Neural cell (in vitro differentiated cells): ENCODE results near the gene TULP4. TPM values are rescaled to one million over a fixed set of nuclear protein-coding genes. Genes with fewer than 3 reads are reported as not detected.

Experiments
- H2AFZ ChIP-seq: fragments of 200-600, 300-800 bp; sonication (generic), shearing (Covaris generic); 2 replicates; pipeline ENCODE4 v1.6.0; 2014; ENCODE audit warnings: low read depth, mild to moderate bottlenecking, antibody characterized with exemption, low read length, moderate library complexity
- H3F3A ChIP-seq: fragments of 200-600 bp; shearing (Covaris generic); 2 replicates; pipeline ENCODE4 v1.6.1; 2016; ENCODE audit warnings: mild to moderate bottlenecking, moderate library complexity, mixed read lengths, antibody characterized with exemption, low read length; ENCODE audit not compliant: insufficient read depth, poor library complexity, severe bottlenecking
- H3K27ac ChIP-seq: fragments of 200-600, 300-800 bp; sonication (generic), shearing (Covaris generic); 2 replicates; pipeline ENCODE4 v1.5.1; 2014; ENCODE audit warnings: mild to moderate bottlenecking, low read length, moderate library complexity
- H3K27me3 ChIP-seq: fragments of 300-800, 200-600 bp; sonication (generic), shearing (Covaris generic); 2 replicates; pipeline ENCODE4 v1.6.0; 2014; ENCODE audit warnings: mild to moderate bottlenecking, low read depth, low read length, moderate library complexity; ENCODE audit not compliant: insufficient read depth
- H3K36me3 ChIP-seq: fragments of 300-800, 200-600 bp; sonication (generic), shearing (Covaris generic); 2 replicates; pipeline ENCODE4 v1.5.1; 2014; ENCODE audit warnings: mild to moderate bottlenecking, antibody characterized with exemption, low read length, moderate library complexity; ENCODE audit not compliant: insufficient read depth
- H3K4me2 ChIP-seq: fragments of 300-800, 200-600 bp; sonication (generic), shearing (Covaris generic); 2 replicates; pipeline ENCODE4 v1.6.0; 2014; ENCODE audit warnings: mild to moderate bottlenecking, low read length
- H3K4me3 ChIP-seq: fragments of 300-800, 200-600 bp; sonication (generic), shearing (Covaris generic); 2 replicates; pipeline ENCODE4 v1.5.1; 2014; ENCODE audit warnings: mild to moderate bottlenecking, low read length, moderate library complexity
- H3K79me2 ChIP-seq: fragments of 200-600 bp; shearing (Covaris generic); replicated peaks from 2 replicates; pipeline ENCODE4 v1.6.0; 2014; ENCODE audit warnings: mild to moderate bottlenecking, low read length, moderate library complexity; ENCODE audit not compliant: insufficient read depth
- H3K9ac ChIP-seq: fragments of 300-800, 200-600 bp; sonication (generic), shearing (Covaris generic); 2 replicates; pipeline ENCODE4 v1.6.1; 2016; ENCODE audit warnings: mild to moderate bottlenecking, low read length, mixed read lengths
- H3K9me2 ChIP-seq: fragments of 200-600 bp; shearing (Covaris generic); 2 replicates; pipeline ENCODE4 v1.6.1; 2016; ENCODE audit warnings: mild to moderate bottlenecking, low read length, mixed read lengths; ENCODE audit not compliant: insufficient read depth
- H3K9me3 ChIP-seq: fragments of 200-600, 300-800 bp; sonication (generic), shearing (Covaris generic); 2 replicates; pipeline ENCODE4 v1.6.1; 2016; ENCODE audit warnings: mild to moderate bottlenecking, mixed run types, low read length, moderate library complexity, mixed read lengths
- H4K20me1 ChIP-seq: fragments of 200-600 bp; shearing (Covaris generic); 2 replicates; pipeline ENCODE4 v1.6.1; 2016; ENCODE audit warnings: mild to moderate bottlenecking, mixed run types; ENCODE audit not compliant: insufficient read depth
- EP300 ChIP-seq: fragments of 450-650 bp; conservative IDR thresholded peaks from 2 replicates; pipeline ENCODE4 v1.6.1; 2014; ENCODE audit warnings: antibody characterized with exemption, mild to moderate bottlenecking, moderate library complexity; ENCODE audit not compliant: poor library complexity, severe bottlenecking
- EZH2 ChIP-seq: fragments of 200-600, 300-800 bp; shearing (Covaris generic), sonication (generic); IDR thresholded peaks from 2 replicates; pipeline ENCODE4 v1.6.1; 2014; ENCODE audit warnings: antibody characterized with exemption, low read length, borderline replicate concordance, mild to moderate bottlenecking; ENCODE audit not compliant: insufficient read depth, poor library complexity, severe bottlenecking
- MXI1 ChIP-seq: fragments of 450-650 bp; conservative IDR thresholded peaks from 2 replicates; pipeline ENCODE4 v1.6.1; 2014; ENCODE audit warnings: antibody characterized with exemption, mild to moderate bottlenecking; ENCODE audit not compliant: poor library complexity, severe bottlenecking
- POLR2AphosphoS5 ChIP-seq: IDR thresholded peaks from 2 replicates; pipeline ENCODE4 v1.6.1; 2012
- RAD21 ChIP-seq: fragments of 450-650 bp; conservative IDR thresholded peaks from 2 replicates; pipeline ENCODE4 v1.6.1; 2014; ENCODE audit warnings: antibody characterized with exemption, mild to moderate bottlenecking, moderate library complexity
- SMC3 ChIP-seq: fragments of 450-650 bp; conservative IDR thresholded peaks from 2 replicates; pipeline ENCODE4 v1.6.1; 2014; ENCODE audit warnings: antibody characterized with exemption, mild to moderate bottlenecking, moderate library complexity; ENCODE audit not compliant: poor library complexity
- TAF1 ChIP-seq: IDR thresholded peaks from 2 replicates; pipeline ENCODE4 v1.6.1; 2012; ENCODE audit warnings: low read depth
- polyA plus RNA-seq: library from polyadenylated mRNA; depleted of rRNA; stranded (reverse); fragments of >200 nt; gene quantifications from 2 replicates; pipeline ENCODE4 v1.2.3, GENCODE V29; 2014
- TF ChIP-seq, protein P1 (sequence below): IDR thresholded peaks from 2 replicates; pipeline ENCODE4 v1.6.1; 2012; ENCODE audit warnings: borderline replicate concordance
- TF ChIP-seq, protein P2 (sequence below): fragments of 450-650 bp; IDR thresholded peaks from 2 replicates; pipeline ENCODE4 v1.5.1; 2014; ENCODE audit warnings: antibody characterized with exemption, mild to moderate bottlenecking, moderate library complexity; ENCODE audit not compliant: poor library complexity, severe bottlenecking

TULP4 gene
- polyA plus RNA-seq, 1 donor from 2014 or later: 30.6 TPM

DNA sequence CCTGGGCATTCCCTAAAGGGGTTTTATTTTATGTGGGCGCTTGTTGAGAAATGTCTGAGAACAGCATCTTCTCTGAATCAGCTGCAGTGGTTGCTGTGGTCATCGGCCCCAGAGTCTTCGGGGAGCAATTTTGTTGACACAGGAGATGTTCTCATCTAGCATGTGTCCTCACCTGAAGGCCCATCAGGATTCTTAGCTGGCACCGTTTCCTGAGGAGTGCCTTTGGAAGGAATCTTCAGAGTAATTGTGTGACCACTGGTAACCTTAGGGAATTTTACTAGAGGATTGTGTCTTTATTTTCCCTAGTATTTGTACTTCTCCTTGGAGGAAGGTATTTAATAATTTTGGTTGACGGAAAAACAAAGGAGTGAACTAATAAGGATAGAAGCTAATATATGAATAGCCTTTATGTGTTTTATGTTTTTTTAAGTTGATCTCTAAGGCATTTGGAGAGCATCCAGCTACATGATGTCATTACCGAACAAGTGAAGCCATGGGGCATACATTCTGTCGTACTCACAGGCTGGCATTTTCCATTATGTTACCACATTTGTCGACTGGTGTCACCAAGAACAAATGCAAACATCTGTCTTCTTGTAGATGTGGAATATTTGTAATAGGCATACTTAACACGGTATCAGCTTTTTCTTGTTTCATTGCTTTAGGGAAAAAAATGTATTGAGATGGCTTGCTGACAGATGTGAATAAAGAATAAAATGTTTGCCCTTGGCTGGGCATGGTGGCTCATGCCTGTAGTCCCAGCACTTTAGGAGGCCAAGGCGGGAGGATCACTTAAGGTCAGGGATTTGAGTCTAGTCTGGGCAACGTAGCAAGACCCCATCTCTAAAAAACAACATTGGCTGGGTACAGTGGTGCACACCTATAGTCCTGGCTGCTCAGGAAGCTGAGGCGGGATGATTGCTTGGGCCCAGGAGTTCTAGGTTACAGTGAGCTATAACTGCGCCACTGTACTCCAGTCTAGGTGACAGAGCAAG, 41.9 kb downstream of the TULP4 start:
- Histone ChIP-seq H3K4me2 (no peak overlapping the region), H2AFZ (no peak overlapping the region), H3K9me3 (no peaks in the 10 kb centered on the region), H3K9ac (no peak overlapping the region), H3K27me3 (no peaks in the 10 kb centered on the region), H4K20me1 (no peaks in the 10 kb centered on the region), H3K36me3 (peaks cover 4% of the 10 kb centered on the region), H3K9me2 (no peaks in the 10 kb centered on the region), H3F3A (no peaks in the 10 kb centered on the region), H3K27ac (no peak overlapping the region), H3K79me2 (peaks cover 33% of the 10 kb centered on the region), H3K4me3 (no peak overlapping the region)
- TF ChIP-seq EP300: no peak
- no peak for TF ChIP-seq TAF1
- TF ChIP-seq, protein P1, sequence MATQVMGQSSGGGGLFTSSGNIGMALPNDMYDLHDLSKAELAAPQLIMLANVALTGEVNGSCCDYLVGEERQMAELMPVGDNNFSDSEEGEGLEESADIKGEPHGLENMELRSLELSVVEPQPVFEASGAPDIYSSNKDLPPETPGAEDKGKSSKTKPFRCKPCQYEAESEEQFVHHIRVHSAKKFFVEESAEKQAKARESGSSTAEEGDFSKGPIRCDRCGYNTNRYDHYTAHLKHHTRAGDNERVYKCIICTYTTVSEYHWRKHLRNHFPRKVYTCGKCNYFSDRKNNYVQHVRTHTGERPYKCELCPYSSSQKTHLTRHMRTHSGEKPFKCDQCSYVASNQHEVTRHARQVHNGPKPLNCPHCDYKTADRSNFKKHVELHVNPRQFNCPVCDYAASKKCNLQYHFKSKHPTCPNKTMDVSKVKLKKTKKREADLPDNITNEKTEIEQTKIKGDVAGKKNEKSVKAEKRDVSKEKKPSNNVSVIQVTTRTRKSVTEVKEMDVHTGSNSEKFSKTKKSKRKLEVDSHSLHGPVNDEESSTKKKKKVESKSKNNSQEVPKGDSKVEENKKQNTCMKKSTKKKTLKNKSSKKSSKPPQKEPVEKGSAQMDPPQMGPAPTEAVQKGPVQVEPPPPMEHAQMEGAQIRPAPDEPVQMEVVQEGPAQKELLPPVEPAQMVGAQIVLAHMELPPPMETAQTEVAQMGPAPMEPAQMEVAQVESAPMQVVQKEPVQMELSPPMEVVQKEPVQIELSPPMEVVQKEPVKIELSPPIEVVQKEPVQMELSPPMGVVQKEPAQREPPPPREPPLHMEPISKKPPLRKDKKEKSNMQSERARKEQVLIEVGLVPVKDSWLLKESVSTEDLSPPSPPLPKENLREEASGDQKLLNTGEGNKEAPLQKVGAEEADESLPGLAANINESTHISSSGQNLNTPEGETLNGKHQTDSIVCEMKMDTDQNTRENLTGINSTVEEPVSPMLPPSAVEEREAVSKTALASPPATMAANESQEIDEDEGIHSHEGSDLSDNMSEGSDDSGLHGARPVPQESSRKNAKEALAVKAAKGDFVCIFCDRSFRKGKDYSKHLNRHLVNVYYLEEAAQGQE: no peak
- no peak for TF ChIP-seq SMC3
- TF ChIP-seq MXI1: no peak
- no peak for TF ChIP-seq POLR2AphosphoS5
- no peak for TF ChIP-seq EZH2
- TF ChIP-seq RAD21: no peak
- TF ChIP-seq, protein P2, sequence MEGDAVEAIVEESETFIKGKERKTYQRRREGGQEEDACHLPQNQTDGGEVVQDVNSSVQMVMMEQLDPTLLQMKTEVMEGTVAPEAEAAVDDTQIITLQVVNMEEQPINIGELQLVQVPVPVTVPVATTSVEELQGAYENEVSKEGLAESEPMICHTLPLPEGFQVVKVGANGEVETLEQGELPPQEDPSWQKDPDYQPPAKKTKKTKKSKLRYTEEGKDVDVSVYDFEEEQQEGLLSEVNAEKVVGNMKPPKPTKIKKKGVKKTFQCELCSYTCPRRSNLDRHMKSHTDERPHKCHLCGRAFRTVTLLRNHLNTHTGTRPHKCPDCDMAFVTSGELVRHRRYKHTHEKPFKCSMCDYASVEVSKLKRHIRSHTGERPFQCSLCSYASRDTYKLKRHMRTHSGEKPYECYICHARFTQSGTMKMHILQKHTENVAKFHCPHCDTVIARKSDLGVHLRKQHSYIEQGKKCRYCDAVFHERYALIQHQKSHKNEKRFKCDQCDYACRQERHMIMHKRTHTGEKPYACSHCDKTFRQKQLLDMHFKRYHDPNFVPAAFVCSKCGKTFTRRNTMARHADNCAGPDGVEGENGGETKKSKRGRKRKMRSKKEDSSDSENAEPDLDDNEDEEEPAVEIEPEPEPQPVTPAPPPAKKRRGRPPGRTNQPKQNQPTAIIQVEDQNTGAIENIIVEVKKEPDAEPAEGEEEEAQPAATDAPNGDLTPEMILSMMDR: no peak

DNA sequence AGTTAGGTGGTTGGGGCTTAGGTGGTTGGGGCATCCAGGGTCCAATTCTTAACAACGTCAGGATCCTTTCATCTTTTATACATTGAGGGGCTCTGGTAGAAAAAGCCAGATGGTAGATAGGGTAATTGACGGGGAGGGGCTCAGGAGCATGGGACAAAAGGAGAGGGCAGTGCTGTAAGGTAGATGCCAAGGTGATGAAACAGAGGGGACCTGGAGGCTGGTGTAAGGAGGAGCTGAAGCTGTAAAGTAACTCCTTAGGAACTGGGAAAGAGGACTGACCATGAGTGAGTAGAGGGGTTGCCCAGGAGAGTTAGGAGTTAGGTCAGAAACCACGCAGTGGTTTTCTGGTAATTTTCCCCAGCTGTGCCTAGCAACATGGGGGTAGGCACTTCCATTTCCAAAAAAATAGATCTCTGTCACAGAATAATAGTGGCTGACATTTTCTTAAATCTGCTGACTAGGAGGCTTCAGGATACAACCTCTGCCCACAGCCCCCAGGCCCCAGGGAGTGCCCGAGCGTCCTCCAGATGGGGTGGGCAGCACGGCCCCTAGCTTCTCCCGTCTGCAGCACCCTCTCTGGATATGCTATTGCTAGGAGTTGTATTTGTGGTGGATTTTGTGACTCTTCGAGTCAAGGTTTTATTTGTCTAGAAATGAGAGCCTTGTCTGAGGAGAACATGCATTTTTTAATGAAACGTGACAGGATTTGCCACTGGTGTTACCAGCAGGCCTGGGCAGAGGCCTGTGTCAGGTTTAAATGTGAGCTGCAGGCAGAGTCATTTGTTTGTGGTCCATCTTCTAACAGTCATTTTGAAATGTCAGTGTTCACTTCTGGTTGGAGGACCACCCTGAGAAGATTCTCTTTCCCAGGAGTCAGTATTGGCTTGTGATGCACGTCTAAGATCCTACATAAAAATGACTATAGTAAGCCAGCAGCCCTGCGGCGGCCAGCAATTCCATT, 44.6 kb downstream of the TULP4 start:
- Histone ChIP-seq H3K9me3 (no peaks in the 10 kb centered on the region), H3K4me2 (no peak overlapping the region), H3F3A (no peaks in the 10 kb centered on the region), H3K27ac (no peak overlapping the region), H3K9me2 (no peaks in the 10 kb centered on the region), H2AFZ (no peak overlapping the region), H3K27me3 (no peaks in the 10 kb centered on the region), H3K79me2 (peaks cover 40% of the 10 kb centered on the region), H3K4me3 (no peak overlapping the region), H4K20me1 (no peaks in the 10 kb centered on the region), H3K9ac (no peak overlapping the region), H3K36me3 (peaks cover 4% of the 10 kb centered on the region)
- TF ChIP-seq SMC3 (no peak), TAF1 (no peak), POLR2AphosphoS5 (no peak), EP300 (no peak), RAD21 (no peak), EZH2 (no peak), MXI1 (no peak)
- TF ChIP-seq, protein P1: no peak
- TF ChIP-seq, protein P2: no peak
